Natural killer cell treated with Interleukin-12 subunit alpha and Interleukin-12 subunit beta and Interleukin-15 and Interleukin-18, amount 100 ng/mL, for 72 hours (primary cell): ENCODE results near the gene BICRAL. TPM values are rescaled to one million over a fixed set of nuclear protein-coding genes. Genes with fewer than 3 reads are reported as not detected.
"Not testable (repeated sequence)": the region's sequence is repeated elsewhere in the genome, so short reads cannot be mapped to it uniquely, and the experiment has no call there.

Source experiments
- ATAC-seq, 2 donors: fragments of 150-1000 bp; cut with Tn5 transposase in 1 of 2; sonication (Bioruptor Pico), chemical (Tn5 transposase) in 1 of 2; 2 replicates each; pipeline ENCODE4 v1.10.0; 2021
- DNase-seq: peaks from one replicate; pipeline ENCODE4 v3.0.0; 2022; ENCODE audit warnings: low spot score
- H3K27ac Mint-ChIP-seq, 2 donors: 1 replicate in 1 of 2; 2 replicates in 1 of 2; pipeline ENCODE4 v1.8.0; 2022; ENCODE audit warnings: mixed read lengths in 2 of 2, mild to moderate bottlenecking in 1 of 2, moderate library complexity in 1 of 2
- H3K27me3 Mint-ChIP-seq, 2 donors: 1 replicate in 1 of 2; 2 replicates in 1 of 2; pipeline ENCODE4 v1.8.0; 2022; ENCODE audit warnings: mixed read lengths in 2 of 2
- H3K36me3 Mint-ChIP-seq: one replicate; pipeline ENCODE4 v1.8.0; 2022; ENCODE audit warnings: mixed read lengths
- H3K4me1 Mint-ChIP-seq, 2 donors: 1 replicate in 1 of 2; 2 replicates in 1 of 2; pipeline ENCODE4 v1.8.0; 2022; ENCODE audit warnings: low read depth in 2 of 2, mixed read lengths in 2 of 2, mild to moderate bottlenecking in 1 of 2
- H3K4me3 Mint-ChIP-seq: one replicate; pipeline ENCODE4 v1.8.0; 2022; ENCODE audit warnings: mixed read lengths
- H3K9me3 Mint-ChIP-seq: 2 replicates; pipeline ENCODE4 v1.8.0; 2022; ENCODE audit warnings: mixed read lengths
- total RNA-seq, 2 donors: library from RNA; stranded (reverse); gene quantifications; one replicate each; pipeline ENCODE4 v1.2.3, GENCODE V29; 2022

Gene BICRAL
- total RNA-seq, 2 donors from 2014 or later, result 13.5 to 13.9 TPM

DNA sequence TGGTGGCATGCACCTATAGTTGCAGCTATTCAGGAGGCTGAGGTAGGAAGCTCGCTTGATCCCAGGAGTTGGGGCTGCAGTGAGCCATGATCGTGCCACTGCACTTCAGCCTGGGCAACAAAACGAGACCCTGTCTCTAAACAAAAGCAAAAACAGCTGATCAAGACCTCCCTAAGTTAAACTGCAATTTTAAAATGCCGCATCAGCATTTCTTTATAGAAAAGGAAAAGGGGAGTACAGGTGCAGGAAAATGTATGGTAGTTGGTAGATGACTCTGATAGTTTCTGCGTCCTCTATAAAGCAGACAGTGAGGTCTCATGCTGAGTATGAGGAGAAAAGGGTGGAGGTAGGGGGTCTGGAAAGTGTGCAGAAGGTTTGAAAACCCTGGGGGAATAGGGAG is 27.1 kb upstream of the BICRAL start:
- no peak for DNase-seq
- no peak overlapping the region for H3K27ac Mint-ChIP-seq
- H3K4me3 Mint-ChIP-seq, result no peak overlapping the region
- no peaks in the 10 kb centered on the region for H3K9me3 Mint-ChIP-seq
- ATAC-seq, result no peak
- H3K4me1 Mint-ChIP-seq, result peaks cover 0 to 10% of the 10 kb centered on the region in 2 donors
- H3K36me3 Mint-ChIP-seq, result peaks cover 4% of the 10 kb centered on the region
- no peaks in the 10 kb centered on the region for H3K27me3 Mint-ChIP-seq

DNA sequence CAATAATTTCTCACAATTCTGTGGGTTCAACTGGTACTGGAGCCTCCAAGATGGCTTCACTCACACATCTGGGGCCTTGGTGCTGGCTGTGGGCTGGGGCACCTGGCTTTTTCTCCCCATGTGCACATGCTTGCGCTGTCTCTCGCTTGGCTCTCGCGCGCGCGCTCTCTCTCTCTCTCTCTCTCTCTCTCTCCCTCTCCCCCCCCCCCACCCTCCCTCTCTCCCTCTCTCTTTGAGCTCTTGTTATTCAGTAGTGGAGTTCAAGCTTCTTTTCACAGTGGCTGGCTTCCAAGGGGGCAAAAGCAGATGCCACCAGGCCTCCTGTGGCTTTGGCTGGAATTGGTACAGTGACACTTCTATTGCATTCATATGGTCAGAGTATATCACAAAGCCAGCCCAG is 25.1 kb upstream of the BICRAL start:
- Mint-ChIP-seq H3K4me1 (peaks cover 0 to 10% of the 10 kb centered on the region in 2 donors), H3K27me3 (no peaks in the 10 kb centered on the region), H3K4me3 (no peak overlapping the region), H3K27ac (peak overlapping the region in 1 of 2 donors; percentile 32), H3K9me3 (no peaks in the 10 kb centered on the region), H3K36me3 (peaks cover 4% of the 10 kb centered on the region)
- ATAC-seq (no peak), DNase-seq (no peak)

- Mint-ChIP-seq H3K4me1 (peaks cover 0 to 10% of the 10 kb centered on the region in 2 donors), H3K9me3 (no peaks in the 10 kb centered on the region), H3K27ac (no peak overlapping the region), H3K36me3 (peaks cover 4% of the 10 kb centered on the region), H3K27me3 (no peaks in the 10 kb centered on the region), H3K4me3 (no peak overlapping the region)
- DNase-seq (no peak), ATAC-seq (no peak)
Observed at GRCh38 chr6:42758756-42759430, 23.0 kb upstream of the BICRAL start.

- H3K4me3 Mint-ChIP-seq, result no peak overlapping the region
- H3K27me3 Mint-ChIP-seq, result no peaks in the 10 kb centered on the region
Observed at GRCh38 chr6:42761287-42762067, 20.4 kb upstream of the BICRAL start.

DNA sequence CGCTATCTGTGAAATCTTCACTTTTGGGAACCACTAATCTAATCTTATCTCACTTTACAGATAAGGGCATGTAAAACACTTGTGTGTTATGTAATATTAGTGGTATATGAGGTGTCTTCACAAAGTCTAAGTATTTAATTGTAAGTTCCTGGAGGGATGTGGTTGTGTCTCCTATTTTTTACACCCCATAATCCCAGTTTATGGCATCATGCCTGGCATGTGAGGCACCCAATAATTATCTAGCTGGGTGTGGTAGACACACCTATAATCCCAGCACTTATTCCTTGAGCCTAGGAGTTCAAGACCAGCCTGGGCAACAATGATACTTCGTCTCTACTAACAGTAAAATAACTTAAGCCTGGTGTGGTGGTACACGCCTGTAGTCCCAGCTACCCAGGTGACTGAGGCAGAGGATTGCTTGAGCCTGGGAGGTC is 19.4 kb upstream of the BICRAL start:
- ATAC-seq (no peak), DNase-seq (no peak)
- H3K36me3 Mint-ChIP-seq, result peaks cover 4% of the 10 kb centered on the region
- H3K9me3 Mint-ChIP-seq, result no peaks in the 10 kb centered on the region
- no peaks in the 10 kb centered on the region for H3K27me3 Mint-ChIP-seq
- H3K27ac Mint-ChIP-seq, result no peak overlapping the region
- no peak overlapping the region for H3K4me3 Mint-ChIP-seq
- peaks cover 27 to 31% of the 10 kb centered on the region in 2 donors for H3K4me1 Mint-ChIP-seq

More at GRCh38 chr6:42761287-42762067, 20.4 kb upstream of the BICRAL start:
- peaks cover 4% of the 10 kb centered on the region for H3K36me3 Mint-ChIP-seq
- no peak for ATAC-seq
- no peak overlapping the region for H3K27ac Mint-ChIP-seq
- peaks cover 17 to 22% of the 10 kb centered on the region in 2 donors for H3K4me1 Mint-ChIP-seq
- DNase-seq, result no peak
- H3K9me3 Mint-ChIP-seq, result no peaks in the 10 kb centered on the region

DNA sequence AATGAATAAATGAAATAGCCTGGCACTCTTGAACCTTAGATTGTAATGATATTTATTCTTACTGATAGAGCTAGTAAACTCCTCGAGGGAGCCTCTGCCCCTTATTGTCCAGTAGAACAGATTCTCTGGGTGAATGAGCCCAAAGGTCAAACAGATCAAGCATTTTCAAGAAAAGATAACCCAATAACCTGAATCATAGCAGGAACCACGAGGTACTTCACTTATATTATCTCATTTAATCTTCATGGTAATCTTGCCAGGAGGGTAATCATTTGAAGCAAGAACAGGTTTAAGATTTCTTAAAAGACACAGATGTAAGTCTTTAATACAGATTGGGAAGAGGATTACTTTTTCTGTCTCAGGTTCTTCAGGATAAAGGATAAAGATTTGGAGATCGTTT is 18.9 kb upstream of the BICRAL start:
- Mint-ChIP-seq H3K27ac (peak overlapping the region in 1 of 2 donors; percentile 22), H3K36me3 (peaks cover 4% of the 10 kb centered on the region), H3K4me1 (peaks cover 32 to 35% of the 10 kb centered on the region in 2 donors), H3K4me3 (no peak overlapping the region), H3K27me3 (no peaks in the 10 kb centered on the region), H3K9me3 (no peaks in the 10 kb centered on the region)
- no peak for DNase-seq
- no peak for ATAC-seq

GRCh38 chr6:42764911-42765648 is 16.8 kb upstream of the BICRAL start:
- Mint-ChIP-seq H3K27ac (peak overlapping the region in 1 of 2 donors; percentile 92), H3K27me3 (no peaks in the 10 kb centered on the region), H3K4me1 (peaks cover 36 to 41% of the 10 kb centered on the region in 2 donors), H3K36me3 (no peaks in the 10 kb centered on the region), H3K4me3 (no peak overlapping the region), H3K9me3 (no peaks in the 10 kb centered on the region)
- DNase-seq (no peak), ATAC-seq (no peak)

GRCh38 chr6:42766163-42766670 is 15.6 kb upstream of the BICRAL start:
- peak overlapping the region; percentile 60 to 92 for H3K27ac Mint-ChIP-seq
- H3K9me3 Mint-ChIP-seq, result no peaks in the 10 kb centered on the region
- peaks cover 43 to 48% of the 10 kb centered on the region in 2 donors for H3K4me1 Mint-ChIP-seq
- H3K36me3 Mint-ChIP-seq, result no peaks in the 10 kb centered on the region
- DNase-seq (peak; percentile 69), ATAC-seq (peak in 1 of 2 donors; percentile 63)
- H3K27me3 Mint-ChIP-seq, result no peaks in the 10 kb centered on the region
- H3K4me3 Mint-ChIP-seq, result peak overlapping the region; percentile 62

- Mint-ChIP-seq H3K4me1 (peaks cover 65 to 67% of the 10 kb centered on the region in 2 donors), H3K4me3 (no peak overlapping the region), H3K9me3 (no peaks in the 10 kb centered on the region), H3K27me3 (no peaks in the 10 kb centered on the region), H3K36me3 (no peaks in the 10 kb centered on the region), H3K27ac (no peak overlapping the region)
- ATAC-seq (no peak), DNase-seq (no peak)
Observed at GRCh38 chr6:42769051-42769450, 12.8 kb upstream of the BICRAL start.

DNA sequence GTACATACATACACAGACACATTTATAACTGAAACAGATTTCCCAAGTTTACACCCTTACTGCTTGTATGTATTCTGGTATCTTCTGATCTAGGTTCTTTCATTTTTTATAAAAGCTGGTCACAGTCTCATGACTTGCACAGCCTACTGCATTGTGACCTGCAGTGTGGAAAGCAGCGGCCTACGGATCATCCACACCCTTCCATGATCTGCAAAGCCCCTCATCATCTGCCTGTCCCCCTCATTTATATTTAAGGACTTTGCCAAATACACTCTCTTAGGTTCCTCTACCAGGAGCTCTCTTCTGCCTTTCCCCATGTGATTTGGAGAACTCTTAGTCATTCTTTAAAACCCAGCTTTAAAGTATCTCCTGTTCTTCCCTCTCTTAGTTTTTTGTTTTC is 12.0 kb upstream of the BICRAL start:
- DNase-seq (no peak), ATAC-seq (no peak)
- Mint-ChIP-seq H3K4me3 (no peak overlapping the region), H3K4me1 (peaks cover 73 to 74% of the 10 kb centered on the region in 2 donors), H3K36me3 (no peaks in the 10 kb centered on the region), H3K9me3 (no peaks in the 10 kb centered on the region), H3K27ac (no peak overlapping the region), H3K27me3 (no peaks in the 10 kb centered on the region)

- ATAC-seq (no peak), DNase-seq (no peak)
- Mint-ChIP-seq H3K4me3 (peak overlapping the region; percentile 88), H3K36me3 (no peaks in the 10 kb centered on the region), H3K9me3 (no peaks in the 10 kb centered on the region), H3K4me1 (peaks cover 61 to 62% of the 10 kb centered on the region in 2 donors), H3K27me3 (no peaks in the 10 kb centered on the region), H3K27ac (peak overlapping the region; percentile 90 to 99)
Observed at GRCh38 chr6:42771741-42772100, 10.1 kb upstream of the BICRAL start.

GRCh38 chr6:42774201-42774600 is 7.7 kb upstream of the BICRAL start:
- Mint-ChIP-seq H3K9me3 (no peaks in the 10 kb centered on the region), H3K27me3 (no peaks in the 10 kb centered on the region), H3K27ac (peak overlapping the region; percentile 86 to 94), H3K4me1 (peaks cover 48 to 52% of the 10 kb centered on the region in 2 donors), H3K36me3 (no peaks in the 10 kb centered on the region), H3K4me3 (peak overlapping the region; percentile 80)
- DNase-seq (no peak), ATAC-seq (no peak)

DNA sequence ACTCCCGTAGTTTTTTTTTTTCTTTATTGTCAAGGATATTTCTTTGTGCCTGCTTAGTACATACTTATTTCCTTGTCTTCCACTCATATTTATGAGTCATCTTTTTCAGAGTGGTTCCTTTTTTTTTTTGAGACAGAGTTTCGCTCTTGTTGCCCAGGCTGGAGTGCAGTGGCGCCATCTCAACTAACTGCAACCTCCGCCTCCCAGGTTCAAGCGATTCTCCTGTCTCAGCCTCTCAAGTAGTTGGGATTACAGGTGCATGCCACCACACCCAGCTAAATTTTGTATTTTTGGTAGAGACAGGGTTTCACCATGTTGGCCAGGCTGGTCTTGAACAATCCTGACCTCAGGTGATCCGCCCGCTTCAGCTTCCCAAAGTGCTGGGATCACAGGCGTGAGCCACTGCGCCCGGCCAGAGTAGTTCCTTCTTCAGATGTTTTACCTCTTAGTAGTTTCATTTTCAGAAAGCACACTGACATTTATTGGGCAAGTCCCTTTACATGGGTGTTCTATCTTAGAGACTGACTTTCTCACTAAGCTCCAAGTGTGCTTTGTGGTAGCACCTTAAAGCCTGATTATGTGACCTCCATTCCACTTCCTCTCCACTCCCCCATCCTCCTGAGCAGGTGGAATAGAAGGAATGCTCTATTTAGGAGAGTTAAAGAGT is 6.9 kb upstream of the BICRAL start:
- not testable (repeated sequence) for H3K9me3 Mint-ChIP-seq, H3K36me3 Mint-ChIP-seq, H3K27me3 Mint-ChIP-seq
- ATAC-seq (peak; percentile 64 to 75), DNase-seq (peak; percentile 65)
- H3K4me3 Mint-ChIP-seq, result peak overlapping the region; percentile 80
- H3K4me1 Mint-ChIP-seq, result peaks cover 45 to 51% of the 10 kb centered on the region in 2 donors
- peak overlapping the region; percentile 86 to 94 for H3K27ac Mint-ChIP-seq
